OCI-LY3 (cell line): ENCODE measurements around the gene RAD50.

ENCODE experiments used
- CTCF ChIP-seq: fragments of 200-600, 300-600 bp; sonication (generic); IDR thresholded peaks from 2 replicates; pipeline ENCODE4 v1.5.1; 2014; ENCODE audit warnings: antibody characterized with exemption, low read length, low read depth
- EZH2phosphoT487 ChIP-seq: fragments of 200-600 bp; shearing (Covaris generic); IDR thresholded peaks from 2 replicates; pipeline ENCODE4 v1.6.1; 2018; ENCODE audit warnings: antibody characterized with exemption, mixed run types, low read depth

- TF ChIP-seq CTCF (no peak), EZH2phosphoT487 (no peak)
Observed at GRCh38 chr5:132668706-132669454, 112.1 kb downstream of the RAD50 start.
